Loucy (cell line): ENCODE data around the gene FRAS1.

Source experiments
- H2AFZ ChIP-seq: fragments of 200-600 bp; sonication (generic); 2 replicates; pipeline ENCODE4 v1.6.0; 2016; ENCODE audit warnings: antibody characterized with exemption, mild to moderate bottlenecking, low read length, moderate library complexity
- H3F3A ChIP-seq: fragments of 200-600 bp; 2 replicates; pipeline ENCODE4 v1.6.0; 2016; ENCODE audit warnings: antibody characterized with exemption, low read depth, mild to moderate bottlenecking
- H3K27me3 ChIP-seq: fragments of 200-600 bp; sonication (generic); 2 replicates; pipeline ENCODE4 v1.6.1; 2014; ENCODE audit warnings: low read length, mild to moderate bottlenecking; ENCODE audit not compliant: insufficient read depth, poor library complexity, severe bottlenecking
- H3K36me3 ChIP-seq: fragments of 200-600 bp; sonication (generic); 2 replicates; pipeline ENCODE4 v1.6.1; 2016; ENCODE audit warnings: low read length; ENCODE audit not compliant: insufficient read depth
- H3K4me1 ChIP-seq: fragments of 200-600 bp; sonication (generic); 2 replicates; pipeline ENCODE4 v1.5.1; 2014; ENCODE audit warnings: low read length, mild to moderate bottlenecking; ENCODE audit not compliant: insufficient read depth, poor library complexity, severe bottlenecking
- H3K4me2 ChIP-seq: fragments of 200-600 bp; sonication (generic); 2 replicates; pipeline ENCODE4 v1.6.0; 2014; ENCODE audit warnings: antibody characterized with exemption, low read length, low read depth, mild to moderate bottlenecking; ENCODE audit not compliant: poor library complexity, severe bottlenecking
- H3K4me3 ChIP-seq: fragments of 200-600 bp; sonication (generic); 2 replicates; pipeline ENCODE4 v1.5.1; 2014; ENCODE audit warnings: low read length, mild to moderate bottlenecking, mixed read lengths; ENCODE audit not compliant: poor library complexity, severe bottlenecking
- H3K79me2 ChIP-seq: fragments of 200-600 bp; sonication (generic); 2 replicates; pipeline ENCODE4 v1.6.1; 2014; ENCODE audit warnings: low read length; ENCODE audit not compliant: insufficient read depth
- H3K9ac ChIP-seq: fragments of 200-600 bp; sonication (generic); 2 replicates; pipeline ENCODE4 v1.6.0; 2014; ENCODE audit warnings: mild to moderate bottlenecking, low read depth, low read length, moderate library complexity; ENCODE audit not compliant: poor library complexity, severe bottlenecking
- H3K9me2 ChIP-seq: fragments of 200-600 bp; sonication (generic); replicated peaks from 2 replicates; pipeline ENCODE4 v1.6.1; 2016; ENCODE audit warnings: low read depth, low read length, mixed read lengths
- H3K9me3 ChIP-seq: fragments of 200-600 bp; sonication (generic); 2 replicates; pipeline ENCODE4 v1.6.1; 2014; ENCODE audit warnings: mild to moderate bottlenecking, antibody characterized with exemption, low read length, low read depth; ENCODE audit not compliant: insufficient read depth
- H4K20me1 ChIP-seq: fragments of 200-600 bp; sonication (generic); 2 replicates; pipeline ENCODE4 v1.6.0; 2014; ENCODE audit warnings: antibody characterized with exemption, low read length, mild to moderate bottlenecking; ENCODE audit not compliant: insufficient read depth, poor library complexity, severe bottlenecking
- EZH2phosphoT487 ChIP-seq: fragments of 200-600 bp; IDR thresholded peaks from 2 replicates; pipeline ENCODE4 v1.6.1; 2018; ENCODE audit warnings: antibody characterized with exemption, mild to moderate bottlenecking, moderate library complexity, borderline replicate concordance
- TF ChIP-seq, protein P1 (sequence below): fragments of 200-600 bp; sonication (generic); conservative IDR thresholded peaks from 2 replicates; pipeline ENCODE4 v1.5.1; 2014; ENCODE audit warnings: mild to moderate bottlenecking, antibody characterized with exemption, low read length

The FRAS1 gene

DNA sequence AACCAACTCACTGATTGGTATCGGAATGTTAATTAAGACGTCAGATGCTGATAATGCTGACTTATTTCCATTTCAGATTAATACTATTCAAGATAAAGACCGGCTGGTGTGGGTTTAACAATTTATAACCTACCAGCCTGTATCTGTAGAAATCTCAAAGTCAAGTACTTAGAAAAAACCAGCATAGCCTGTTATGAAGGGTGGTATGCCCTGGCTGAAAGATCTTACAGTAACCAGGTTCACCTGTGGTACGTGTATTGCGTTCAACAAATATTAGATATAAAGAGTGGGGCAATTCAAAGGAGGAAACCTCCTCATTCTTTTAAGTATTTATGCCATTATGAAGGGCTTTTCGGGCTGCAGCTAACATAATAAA is 253.6 kb downstream of the FRAS1 start:
- no peaks in the 10 kb centered on the region for H4K20me1 ChIP-seq
- H3K4me1 ChIP-seq = no peaks in the 10 kb centered on the region
- no peaks in the 10 kb centered on the region for H3K9me3 ChIP-seq
- H3F3A ChIP-seq = no peaks in the 10 kb centered on the region
- TF ChIP-seq EZH2phosphoT487 = no peak
- TF ChIP-seq, protein P1, sequence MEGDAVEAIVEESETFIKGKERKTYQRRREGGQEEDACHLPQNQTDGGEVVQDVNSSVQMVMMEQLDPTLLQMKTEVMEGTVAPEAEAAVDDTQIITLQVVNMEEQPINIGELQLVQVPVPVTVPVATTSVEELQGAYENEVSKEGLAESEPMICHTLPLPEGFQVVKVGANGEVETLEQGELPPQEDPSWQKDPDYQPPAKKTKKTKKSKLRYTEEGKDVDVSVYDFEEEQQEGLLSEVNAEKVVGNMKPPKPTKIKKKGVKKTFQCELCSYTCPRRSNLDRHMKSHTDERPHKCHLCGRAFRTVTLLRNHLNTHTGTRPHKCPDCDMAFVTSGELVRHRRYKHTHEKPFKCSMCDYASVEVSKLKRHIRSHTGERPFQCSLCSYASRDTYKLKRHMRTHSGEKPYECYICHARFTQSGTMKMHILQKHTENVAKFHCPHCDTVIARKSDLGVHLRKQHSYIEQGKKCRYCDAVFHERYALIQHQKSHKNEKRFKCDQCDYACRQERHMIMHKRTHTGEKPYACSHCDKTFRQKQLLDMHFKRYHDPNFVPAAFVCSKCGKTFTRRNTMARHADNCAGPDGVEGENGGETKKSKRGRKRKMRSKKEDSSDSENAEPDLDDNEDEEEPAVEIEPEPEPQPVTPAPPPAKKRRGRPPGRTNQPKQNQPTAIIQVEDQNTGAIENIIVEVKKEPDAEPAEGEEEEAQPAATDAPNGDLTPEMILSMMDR = no peak
- H3K9ac ChIP-seq = no peak overlapping the region
- no peak overlapping the region for H2AFZ ChIP-seq
- H3K4me3 ChIP-seq = no peak overlapping the region
- no peaks in the 10 kb centered on the region for H3K9me2 ChIP-seq
- no peaks in the 10 kb centered on the region for H3K79me2 ChIP-seq
- no peaks in the 10 kb centered on the region for H3K27me3 ChIP-seq
- H3K4me2 ChIP-seq = no peak overlapping the region
- H3K36me3 ChIP-seq = no peaks in the 10 kb centered on the region

DNA sequence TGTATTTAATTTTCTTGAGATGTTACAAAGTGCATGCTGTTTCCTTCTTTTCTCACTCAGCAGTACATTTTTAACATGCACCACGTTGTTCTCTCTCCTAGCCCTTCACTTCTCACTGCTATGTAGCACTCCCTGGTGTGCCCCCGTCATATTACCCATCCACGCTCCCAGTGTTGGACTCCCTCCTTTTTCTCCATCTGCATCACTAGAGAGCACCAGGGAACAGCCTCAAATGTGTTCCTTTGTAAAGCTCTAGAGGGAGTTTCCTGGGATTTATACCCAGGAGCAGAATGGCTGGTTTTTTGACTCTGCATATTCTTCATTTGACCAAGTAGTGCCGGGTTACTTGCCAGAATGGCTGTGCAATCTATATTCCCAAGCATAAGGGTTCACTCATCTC is 254.2 kb downstream of the FRAS1 start:
- H3K36me3 ChIP-seq = no peaks in the 10 kb centered on the region
- H3K9me3 ChIP-seq = no peaks in the 10 kb centered on the region
- H4K20me1 ChIP-seq = no peaks in the 10 kb centered on the region
- H3K4me3 ChIP-seq = no peak overlapping the region
- H3K9ac ChIP-seq = no peak overlapping the region
- no peaks in the 10 kb centered on the region for H3K27me3 ChIP-seq
- no peaks in the 10 kb centered on the region for H3K4me1 ChIP-seq
- H3K9me2 ChIP-seq = no peaks in the 10 kb centered on the region
- H3K4me2 ChIP-seq = no peak overlapping the region
- TF ChIP-seq, protein P1 = no peak
- TF ChIP-seq EZH2phosphoT487 = no peak
- no peak overlapping the region for H2AFZ ChIP-seq
- no peaks in the 10 kb centered on the region for H3F3A ChIP-seq
- H3K79me2 ChIP-seq = no peaks in the 10 kb centered on the region

DNA sequence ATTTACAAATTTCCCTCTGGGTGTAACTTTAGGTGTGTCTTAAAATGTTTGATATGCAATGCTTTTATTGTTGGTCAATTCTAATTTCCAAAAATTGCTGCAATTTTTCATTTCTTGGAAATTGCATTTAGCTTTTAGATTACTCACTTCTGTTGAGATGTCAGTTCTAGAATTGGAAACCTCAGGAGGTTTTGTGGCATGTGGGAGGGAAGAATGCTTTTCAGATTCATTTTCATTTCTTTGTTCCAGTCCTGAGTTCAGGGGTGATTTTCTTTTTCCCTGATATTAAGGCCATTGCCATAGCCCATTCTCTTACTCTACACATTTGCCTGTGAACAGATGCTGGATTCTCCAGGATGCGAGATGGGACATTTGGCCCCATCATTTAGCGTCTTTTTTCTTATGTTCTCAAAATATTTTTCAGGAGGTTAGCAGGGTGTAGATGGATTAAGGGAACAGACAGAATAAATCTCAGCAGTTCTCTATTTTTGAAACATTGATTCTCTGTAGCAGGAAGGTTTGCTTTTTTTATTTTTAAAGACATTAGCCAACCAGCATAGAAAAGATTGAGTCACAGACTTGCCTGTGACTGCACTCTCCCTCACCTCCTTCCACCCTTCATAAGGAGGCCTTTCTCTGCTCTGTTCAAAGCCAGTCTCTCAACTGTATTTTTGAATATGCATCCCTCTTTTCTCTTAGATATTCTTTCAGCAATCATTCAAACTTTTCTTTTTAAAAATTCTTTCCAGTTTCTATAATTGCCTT is 256.0 kb downstream of the FRAS1 start:
- no peaks in the 10 kb centered on the region for H3K4me1 ChIP-seq
- no peaks in the 10 kb centered on the region for H3K9me3 ChIP-seq
- no peaks in the 10 kb centered on the region for H3F3A ChIP-seq
- H3K9ac ChIP-seq = no peak overlapping the region
- H3K9me2 ChIP-seq = no peaks in the 10 kb centered on the region
- no peaks in the 10 kb centered on the region for H4K20me1 ChIP-seq
- no peaks in the 10 kb centered on the region for H3K27me3 ChIP-seq
- TF ChIP-seq EZH2phosphoT487 = no peak
- TF ChIP-seq, protein P1 = no peak
- H3K79me2 ChIP-seq = no peaks in the 10 kb centered on the region
- H3K36me3 ChIP-seq = no peaks in the 10 kb centered on the region
- no peak overlapping the region for H3K4me2 ChIP-seq
- H2AFZ ChIP-seq = no peak overlapping the region
- no peak overlapping the region for H3K4me3 ChIP-seq
